Heart right ventricle (tissue), 16 donors: ENCODE data around the gene CPNE5. TPM values are rescaled to one million over a fixed set of nuclear protein-coding genes. Genes with fewer than 3 reads are reported as not detected.

Experiments
- ATAC-seq, 8 donors: fragments of 200-7000 bp; cut with Tn5 transposase; one replicate each; pipeline ENCODE4 v1.9.1; 2020; ENCODE audit warnings: mild to moderate bottlenecking in 8 of 8, moderate library complexity in 8 of 8, moderate number of reproducible peaks in 1 of 8
- DNase-seq, 2 donors: peaks; one replicate each; pipeline ENCODE4 v3.0.0-alpha.2; 2020
- H3K27ac ChIP-seq, 10 donors: fragments of 200-600 bp; sonication (generic) in 2 of 10; one replicate each; pipeline versions ENCODE4 v1.5.0 to v1.8.0; 2020 to 2022; ENCODE audit warnings: mild to moderate bottlenecking in 3 of 10
- H3K27me3 ChIP-seq, 7 donors: fragments of 200-600 bp; one replicate each; pipeline ENCODE4 v1.8.0; 2021 to 2022; ENCODE audit warnings: mild to moderate bottlenecking in 2 of 7
- H3K36me3 ChIP-seq, 9 donors: fragments of 200-600 bp; sonication (generic) in 1 of 9; one replicate each; pipeline versions ENCODE4 v1.5.0 to v1.8.0; 2020 to 2022; ENCODE audit warnings: mild to moderate bottlenecking in 2 of 9
- H3K4me1 ChIP-seq, 9 donors: fragments of 200-600 bp; sonication (generic) in 1 of 9; one replicate each; pipeline versions ENCODE4 v1.5.0 to v1.8.0; 2020 to 2022; ENCODE audit warnings: mild to moderate bottlenecking in 4 of 9
- H3K4me3 ChIP-seq, 10 donors: fragments of 200-600 bp; sonication (generic) in 2 of 10; one replicate each; pipeline versions ENCODE4 v1.5.0 to v1.8.0; 2020 to 2022; ENCODE audit warnings: mild to moderate bottlenecking in 7 of 10, moderate library complexity in 2 of 10
- H3K9me3 ChIP-seq, 11 donors: fragments of 200-600 bp in 10 of 11; sonication (generic) in 2 of 11; one replicate each; pipeline versions ENCODE4 v1.5.0 to v1.8.0; 2013 to 2022; ENCODE audit warnings: mild to moderate bottlenecking in 2 of 11, control low read depth in 1 of 11, moderate library complexity in 1 of 11
- WGBS, 2 donors: extraction: QIAGEN DNeasy Blood & Tissue Kit; methylation state at CpG; one replicate each; pipeline ENCODE4 v1.1.7; 2013; ENCODE audit warnings: inconsistent platforms in 1 of 2; 5-methylcytosine and 5-hydroxymethylcytosine counted together
- intact Hi-C, 10 donors: fragments of 100-400 bp; cut with DNase I; formaldehyde crosslinking; loops; one replicate each; pipeline versions ENCODE4 v1.11.1 to v1.14.2; 2022
- polyA plus RNA-seq, 2 donors: library from polyadenylated mRNA; stranded (reverse); fragments of 200-250 nt; gene quantifications; one replicate each; pipeline ENCODE4 v1.2.3, GENCODE V29; 2013
- total RNA-seq, 10 donors: library from RNA; stranded (reverse); fragmentation: NEBNext Ultra II Directional in 3 of 10; extraction: Animal tissue kit (Norgen Biotek cat#: 25700) in 3 of 10; gene quantifications; one replicate each; pipeline versions ENCODE4 v1.2.1 to v1.2.4, GENCODE V29; 2021 to 2023
- TF ChIP-seq, protein P1 (sequence below), 9 donors: fragments of 200-600 bp; sonication (generic) in 2 of 9; IDR thresholded peaks; one replicate each; pipeline versions ENCODE4 v1.5.0 to v1.8.0; 2021 to 2022; ENCODE audit warnings: antibody characterized with exemption in 9 of 9, mild to moderate bottlenecking in 5 of 9, moderate library complexity in 1 of 9
- donor health status: Arrhythmogenic right ventricular cardiomyopathy.
- donor health status: ischemic (EF 13 %, LVEDD 7.1; RV severe dilation, severe dysfunction).
- donor health status: healthy with polysubstance abuse.
- donor health status: DM: no; HTN: yes; CAD: no.
- donor health status: DM: no; HTN: no; CAD: no.
- donor health status: ischemic (EF 25% LVEDD 6.9; RV normal size, moderate dysfunction).
- donor health status: ischemic (EF 25% LVEDD 5.7; RV mildly dilated, moderate dysfunction).
- donor health status: healthy.
- donor health status: DM: yes; HTN: yes; CAD: no.
- donor health status: Ischemic cardiomyopathy.
- donor health status: ischemic (EF 35%, LVEDD 5.7; RV mildly dilated, moderate dysfunction).
- donor health status: nonischemic (EF 11% LVEDD 7.7; RV severe dilation, severe dysfunction).
- donor health status: DM: yes; HTN: yes; CAD: no.
- donor health status: PGD.
- donor health status: ischemic (EF 29% LVEDD 5.4; RV normal size, mild dysfunction).
- donor health status: nonischemic (EF 23%, LVEDD 6.1; RV moderate dilation, normal function).

The CPNE5 gene
- total and polyA plus RNA-seq, 12 donors: 2.8 to 98.2 (median 24.4) TPM

DNA sequence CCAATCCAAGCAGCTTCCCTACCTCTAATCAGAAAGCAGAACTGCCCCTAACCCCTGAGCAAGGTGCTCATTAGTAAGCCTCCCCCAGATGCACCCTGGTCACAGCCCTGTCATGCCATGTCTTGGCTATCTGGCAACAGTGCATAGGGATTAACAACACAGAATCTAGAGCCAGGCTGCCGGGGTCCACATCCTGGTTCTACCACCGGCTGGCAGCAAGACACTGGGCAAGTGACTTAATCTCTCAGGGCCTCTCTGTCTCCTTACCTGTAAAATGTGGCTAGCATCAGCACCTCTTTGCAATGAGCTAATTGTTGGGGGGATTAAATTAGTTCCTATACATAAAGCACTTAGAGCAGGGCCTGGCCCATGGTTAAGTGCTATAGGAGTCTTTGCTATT is 68.1 kb downstream of the CPNE5 start:
- no peaks in the 10 kb centered on the region for H3K27me3 ChIP-seq
- H3K36me3 ChIP-seq: peaks cover 0 to 15% (median 0%) of the 10 kb centered on the region in 9 donors
- peaks cover 9 to 37% (median 32%) of the 10 kb centered on the region in 9 donors for H3K4me1 ChIP-seq
- no peak overlapping the region for H3K27ac ChIP-seq
- H3K4me3 ChIP-seq: no peak overlapping the region
- no peaks in the 10 kb centered on the region for H3K9me3 ChIP-seq
- ATAC-seq: no peak
- TF ChIP-seq, protein P1, sequence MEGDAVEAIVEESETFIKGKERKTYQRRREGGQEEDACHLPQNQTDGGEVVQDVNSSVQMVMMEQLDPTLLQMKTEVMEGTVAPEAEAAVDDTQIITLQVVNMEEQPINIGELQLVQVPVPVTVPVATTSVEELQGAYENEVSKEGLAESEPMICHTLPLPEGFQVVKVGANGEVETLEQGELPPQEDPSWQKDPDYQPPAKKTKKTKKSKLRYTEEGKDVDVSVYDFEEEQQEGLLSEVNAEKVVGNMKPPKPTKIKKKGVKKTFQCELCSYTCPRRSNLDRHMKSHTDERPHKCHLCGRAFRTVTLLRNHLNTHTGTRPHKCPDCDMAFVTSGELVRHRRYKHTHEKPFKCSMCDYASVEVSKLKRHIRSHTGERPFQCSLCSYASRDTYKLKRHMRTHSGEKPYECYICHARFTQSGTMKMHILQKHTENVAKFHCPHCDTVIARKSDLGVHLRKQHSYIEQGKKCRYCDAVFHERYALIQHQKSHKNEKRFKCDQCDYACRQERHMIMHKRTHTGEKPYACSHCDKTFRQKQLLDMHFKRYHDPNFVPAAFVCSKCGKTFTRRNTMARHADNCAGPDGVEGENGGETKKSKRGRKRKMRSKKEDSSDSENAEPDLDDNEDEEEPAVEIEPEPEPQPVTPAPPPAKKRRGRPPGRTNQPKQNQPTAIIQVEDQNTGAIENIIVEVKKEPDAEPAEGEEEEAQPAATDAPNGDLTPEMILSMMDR (IDR thresholded peaks at IDR 0.05): no peak
- intact Hi-C loops: loop anchor here in 1 of 10 donors (5.0 kb wide), 1 partner anchor 246 kb away; no protein-coding TSS in a partner anchor
- 93 to 98% methylated on average over 2 of the region's 2 CpGs for WGBS, 2 donors
- no peak for DNase-seq

DNA sequence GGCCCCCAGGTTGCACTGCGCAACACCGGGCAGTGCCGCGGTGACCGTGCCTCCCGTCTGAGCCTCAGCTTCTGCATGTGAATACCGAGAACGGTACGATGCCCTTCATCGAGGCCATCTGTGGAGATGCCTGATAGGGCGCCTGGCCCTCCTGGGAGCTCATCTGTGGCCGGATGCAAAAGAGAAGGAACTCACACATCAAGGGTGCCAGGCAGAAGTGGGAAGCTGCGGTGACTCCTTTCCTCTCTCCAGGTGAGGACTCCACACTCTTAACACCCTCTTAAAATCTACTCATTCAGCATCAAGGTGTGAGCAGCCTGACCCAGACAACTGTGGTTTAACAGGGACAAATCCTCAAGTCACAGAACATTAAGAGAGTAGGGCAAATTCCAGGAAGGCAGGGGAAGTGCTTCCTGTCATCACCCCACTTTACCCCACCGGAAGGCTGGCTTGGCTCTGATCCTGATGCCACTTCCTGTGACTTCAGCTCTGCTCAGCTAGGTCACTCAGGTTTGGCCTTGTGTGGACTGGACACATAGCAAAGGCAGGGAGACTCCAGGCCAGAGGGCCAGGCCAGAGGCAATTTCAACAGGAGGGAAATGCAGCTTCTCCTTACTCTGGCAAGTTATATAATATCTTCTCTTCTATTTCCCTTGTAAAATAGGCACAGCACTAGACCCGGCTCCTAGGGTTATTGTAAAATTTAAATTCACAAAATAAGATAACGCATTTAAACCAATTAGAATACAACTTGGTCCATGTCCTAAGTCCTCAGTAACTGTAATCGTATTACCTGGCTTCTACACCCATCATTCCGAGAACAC is 69.4 kb downstream of the CPNE5 start:
- H3K9me3 ChIP-seq: no peaks in the 10 kb centered on the region
- TF ChIP-seq, protein P1 (IDR thresholded peaks at IDR 0.05): no peak
- DNase-seq (no peak), ATAC-seq (peak in 4 of 8 donors; percentile 6 to 27 (median 14))
- 62 to 64% methylated on average over 18 of the region's 18 CpGs for WGBS, 2 donors
- peaks cover 0 to 4% (median 0%) of the 10 kb centered on the region in 9 donors for H3K36me3 ChIP-seq
- H3K27me3 ChIP-seq: no peaks in the 10 kb centered on the region
- peak overlapping the region in 9 of 10 donors; percentile 6 to 86 (median 70) for H3K27ac ChIP-seq
- no peak overlapping the region for H3K4me3 ChIP-seq
- intact Hi-C loops: loop anchor here (2.0 to 10.0 kb wide), 8 partner anchors 79 to 445 kb away; partner anchors contain the start of gene MTCH1 (in 1 of the 10)
- peaks cover 12 to 45% (median 41%) of the 10 kb centered on the region in 9 donors for H3K4me1 ChIP-seq

DNA sequence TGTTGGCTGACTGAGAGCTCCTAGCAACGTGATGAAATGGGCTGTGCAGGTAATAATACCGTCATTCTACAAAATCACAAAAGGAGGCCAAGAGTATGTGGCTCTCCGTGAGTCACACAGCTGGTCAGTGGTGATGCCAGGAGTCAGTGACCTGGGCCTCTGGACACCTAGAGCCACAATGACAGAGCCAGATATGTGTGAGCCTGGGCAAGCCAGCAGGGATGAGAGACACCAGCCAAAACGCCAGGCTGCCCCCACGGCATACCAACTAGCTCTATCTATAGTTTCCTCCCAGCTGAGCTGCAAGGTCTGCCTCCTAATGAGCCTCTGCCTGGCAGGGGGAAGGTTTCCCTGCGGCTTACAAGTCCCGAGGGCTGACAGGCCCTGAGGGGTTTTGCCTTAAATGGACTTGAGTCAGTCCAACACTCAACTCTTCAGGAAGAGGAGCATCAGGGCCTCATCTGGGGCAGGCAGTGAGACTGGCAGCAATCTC is 70.0 kb downstream of the CPNE5 start:
- Histone ChIP-seq H3K4me3 (no peak overlapping the region), H3K9me3 (no peaks in the 10 kb centered on the region), H3K36me3 (no peaks in the 10 kb centered on the region), H3K27me3 (no peaks in the 10 kb centered on the region), H3K4me1 (peaks cover 12 to 45% (median 41%) of the 10 kb centered on the region in 9 donors), H3K27ac (peak overlapping the region; percentile 6 to 86 (median 69))
- intact Hi-C loops: loop anchor here (2.0 to 10.0 kb wide), 8 partner anchors 80 to 446 kb away; partner anchors contain the start of gene MTCH1 (in 1 of the 10)
- TF ChIP-seq, protein P1 (IDR thresholded peaks at IDR 0.05): no peak
- DNase-seq: peak in 1 of 2 donors; percentile 37
- 41 to 54% methylated on average over 7 of the region's 7 CpGs for WGBS, 2 donors
- ATAC-seq: peak in 7 of 8 donors; percentile 11 to 70 (median 48)

DNA sequence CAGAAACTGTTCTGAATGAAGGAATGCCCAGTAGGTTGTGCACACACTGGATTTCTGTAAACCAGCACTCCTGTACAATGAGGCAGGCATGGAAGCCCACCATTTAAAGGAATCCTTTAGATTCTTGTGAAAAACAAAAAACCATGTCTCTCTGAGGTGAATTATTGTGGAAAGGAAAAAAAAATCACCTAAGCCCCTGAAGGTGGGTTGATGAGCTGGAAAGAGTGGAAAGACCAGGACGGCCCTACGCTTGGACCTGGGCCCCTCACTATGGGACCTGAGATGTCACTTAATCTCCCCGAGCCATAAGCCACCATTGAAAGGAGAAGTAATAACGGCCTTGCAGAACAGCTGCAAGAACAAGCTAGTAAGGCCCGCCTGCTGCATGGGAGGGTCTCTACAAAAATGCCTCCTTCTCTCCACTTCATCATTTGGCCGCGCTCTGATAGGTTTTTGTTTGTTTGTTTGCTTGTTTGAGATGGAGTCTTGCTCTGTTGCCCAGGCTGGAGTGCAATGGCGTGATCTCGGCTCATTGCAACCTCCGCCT is 72.8 kb downstream of the CPNE5 start:
- Histone ChIP-seq H3K4me3 (no peak overlapping the region), H3K27me3 (no peaks in the 10 kb centered on the region), H3K4me1 (peaks cover 12 to 45% (median 41%) of the 10 kb centered on the region in 9 donors), H3K9me3 (no peaks in the 10 kb centered on the region), H3K27ac (no peak overlapping the region), H3K36me3 (no peaks in the 10 kb centered on the region)
- 91% methylated on average over 10 of the region's 10 CpGs for WGBS, 2 donors
- TF ChIP-seq, protein P1 (IDR thresholded peaks at IDR 0.05): no peak
- no peak for DNase-seq
- no peak for ATAC-seq
- intact Hi-C loops: loop anchor here in 9 of 10 donors (1.0 to 10.0 kb wide), 13 partner anchors 84 to 448 kb away; partner anchors contain the start of gene MTCH1 (in 1 of the 9)
